Effector memory CD4-positive, alpha-beta T cell (primary cell): ENCODE data around the gene NCS1.

Experiments
- DNase-seq, 3 donors: peaks; one replicate each; pipeline ENCODE4 v3.0.0-alpha.2; 2020
- H3K27ac ChIP-seq: 2 replicates; pipeline ENCODE4 v1.7.0; 2013; ENCODE audit warnings: mild to moderate bottlenecking, low read length, moderate library complexity; ENCODE audit not compliant: insufficient read depth, poor library complexity, severe bottlenecking
- H3K27me3 ChIP-seq: replicated peaks from 2 replicates; pipeline ENCODE4 v1.7.0; 2013; ENCODE audit warnings: mild to moderate bottlenecking, low read length; ENCODE audit not compliant: insufficient read depth, control insufficient read depth, poor library complexity, severe bottlenecking
- H3K36me3 ChIP-seq: 2 replicates; pipeline ENCODE4 v1.7.0; 2013; ENCODE audit warnings: mild to moderate bottlenecking, low read length, moderate library complexity; ENCODE audit not compliant: control insufficient read depth, insufficient read depth
- H3K4me1 ChIP-seq: 2 replicates; pipeline ENCODE4 v1.7.0; 2013; ENCODE audit warnings: low read length, mild to moderate bottlenecking; ENCODE audit not compliant: control insufficient read depth, insufficient read depth, poor library complexity, severe bottlenecking
- H3K4me3 ChIP-seq: 2 replicates; pipeline ENCODE4 v1.7.0; 2013; ENCODE audit warnings: low read length, low read depth, mild to moderate bottlenecking; ENCODE audit not compliant: insufficient read depth, poor library complexity, severe bottlenecking
- H3K9me3 ChIP-seq: 2 replicates; pipeline ENCODE4 v1.7.0; 2013; ENCODE audit warnings: mild to moderate bottlenecking, low read length, moderate library complexity; ENCODE audit not compliant: control insufficient read depth
- total RNA-seq, 3 donors: gene quantifications; one replicate each; lab custom pipeline; 2026; lab: John Stamatoyannopoulos, UW

The NCS1 gene
- total RNA-seq = 0 to 1.7 (median 0.52) reads per million in 3 donors

DNA sequence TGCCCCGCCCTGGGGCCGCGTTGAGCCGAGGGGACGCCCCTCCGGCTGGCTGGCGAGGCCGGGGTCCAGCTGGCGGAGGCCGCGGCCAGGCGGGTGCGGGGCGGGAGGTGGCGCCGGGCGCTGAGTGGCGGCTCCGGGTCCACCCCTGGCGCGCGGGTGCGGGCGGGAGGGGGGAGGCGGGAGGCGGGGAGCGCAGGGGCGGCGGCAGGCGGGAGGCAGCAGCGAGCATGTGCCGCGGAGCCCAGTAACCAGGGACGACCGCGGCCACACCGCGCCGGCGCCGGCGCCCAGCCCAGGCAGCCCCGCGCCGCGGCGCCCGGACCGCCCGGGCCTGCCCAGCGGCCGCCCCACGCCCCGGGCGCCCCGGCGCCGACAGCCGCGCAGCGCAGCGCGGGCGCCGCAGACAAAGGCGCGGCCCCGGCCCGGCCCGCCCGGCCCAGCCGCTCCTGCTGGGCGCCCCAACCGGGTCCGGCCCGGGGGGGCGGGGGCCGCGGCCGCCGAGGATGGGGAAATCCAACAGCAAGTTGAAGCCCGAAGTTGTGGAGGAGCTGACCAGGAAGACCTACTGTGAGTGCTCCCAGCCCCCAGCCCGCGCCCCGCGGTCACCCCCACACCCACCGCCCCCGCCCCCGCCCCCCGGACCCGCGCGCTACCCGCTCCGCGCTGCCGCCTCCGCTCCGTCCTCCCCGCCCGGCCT lies at the start of gene NCS1:
Gene NCS1, plus strand, starts transcription at position 244 of the 697 bp plus-strand sequence. Its CDS starts 260 bp downstream, at position 504.
- DNase-seq = peak in 1 of 3 donors; percentile 13
- Histone ChIP-seq H3K27me3 (peaks cover 17% of the 10 kb centered on the region), H3K4me1 (peaks cover 3% of the 10 kb centered on the region), H3K27ac (no peak within 1 kb of the TSS), H3K36me3 (no peaks in the 10 kb centered on the region), H3K4me3 (peak within 1 kb of the TSS; percentile 25), H3K9me3 (no peaks in the 10 kb centered on the region)

DNA sequence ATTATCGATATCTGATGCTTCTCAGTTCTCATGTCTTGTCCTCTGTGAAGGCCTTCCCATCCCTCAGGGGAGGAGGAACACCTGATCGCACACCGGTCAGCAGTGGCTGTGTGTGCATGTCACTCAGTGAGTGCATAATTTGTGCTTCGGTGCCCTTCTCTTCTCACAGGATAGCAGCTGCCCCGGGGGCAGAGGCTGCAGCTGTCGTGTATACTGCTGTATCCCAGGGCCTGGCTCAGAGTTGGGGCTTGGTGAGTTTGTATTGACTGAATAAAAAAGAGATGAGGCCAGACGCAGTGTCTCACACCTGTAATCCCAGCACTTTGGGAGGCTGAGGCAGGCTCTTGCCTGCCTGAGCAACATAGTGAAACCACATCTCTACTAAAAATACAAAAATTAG lies 49.7 kb upstream of the NCS1 start:
- Histone ChIP-seq H3K27me3 (no peaks in the 10 kb centered on the region), H3K36me3 (peaks cover 21% of the 10 kb centered on the region), H3K4me3 (no peak overlapping the region), H3K4me1 (peaks cover 12% of the 10 kb centered on the region), H3K27ac (no peak overlapping the region), H3K9me3 (no peaks in the 10 kb centered on the region)
- no peak for DNase-seq

DNA sequence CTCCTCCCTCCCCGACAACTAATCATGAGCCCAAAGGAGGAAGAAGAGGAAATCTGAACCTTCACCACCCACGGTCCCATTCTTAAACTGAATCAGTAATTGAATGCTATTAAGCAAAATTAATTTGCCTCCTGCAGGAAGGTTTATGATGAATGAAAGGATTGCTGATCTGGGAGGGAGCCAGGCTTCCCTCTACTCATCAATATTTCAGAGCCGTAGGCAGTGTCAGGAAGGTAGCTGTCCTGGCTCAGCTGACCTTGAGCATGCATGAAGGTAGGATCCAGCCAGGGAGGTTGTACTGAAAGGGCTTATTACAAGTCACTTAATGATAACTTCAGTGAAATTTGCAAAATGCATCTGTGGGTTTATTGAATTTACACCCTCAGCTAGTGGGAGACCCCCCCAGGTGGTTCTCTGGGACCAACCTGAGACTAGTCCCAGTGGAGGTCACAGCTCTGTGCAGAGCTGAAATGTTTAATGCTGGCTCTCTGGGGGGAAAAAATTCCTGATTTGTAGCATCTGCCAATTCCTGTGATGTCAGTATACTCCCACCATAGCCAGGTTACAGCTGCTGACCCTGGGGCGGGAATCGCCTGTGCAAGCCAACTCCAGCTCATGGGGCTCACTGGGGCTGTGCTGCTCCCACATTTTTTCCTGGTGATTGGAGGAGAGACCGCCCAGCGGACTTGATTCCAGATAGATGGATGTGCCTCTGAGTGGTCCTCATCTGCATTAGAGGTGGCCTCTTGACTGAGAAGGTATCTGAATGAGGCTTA lies 47.9 kb upstream of the NCS1 start:
- Histone ChIP-seq H3K27me3 (no peaks in the 10 kb centered on the region), H3K4me3 (no peak overlapping the region), H3K27ac (no peak overlapping the region), H3K9me3 (no peaks in the 10 kb centered on the region), H3K4me1 (peaks cover 28% of the 10 kb centered on the region), H3K36me3 (peaks cover 10% of the 10 kb centered on the region)
- no peak for DNase-seq

DNA sequence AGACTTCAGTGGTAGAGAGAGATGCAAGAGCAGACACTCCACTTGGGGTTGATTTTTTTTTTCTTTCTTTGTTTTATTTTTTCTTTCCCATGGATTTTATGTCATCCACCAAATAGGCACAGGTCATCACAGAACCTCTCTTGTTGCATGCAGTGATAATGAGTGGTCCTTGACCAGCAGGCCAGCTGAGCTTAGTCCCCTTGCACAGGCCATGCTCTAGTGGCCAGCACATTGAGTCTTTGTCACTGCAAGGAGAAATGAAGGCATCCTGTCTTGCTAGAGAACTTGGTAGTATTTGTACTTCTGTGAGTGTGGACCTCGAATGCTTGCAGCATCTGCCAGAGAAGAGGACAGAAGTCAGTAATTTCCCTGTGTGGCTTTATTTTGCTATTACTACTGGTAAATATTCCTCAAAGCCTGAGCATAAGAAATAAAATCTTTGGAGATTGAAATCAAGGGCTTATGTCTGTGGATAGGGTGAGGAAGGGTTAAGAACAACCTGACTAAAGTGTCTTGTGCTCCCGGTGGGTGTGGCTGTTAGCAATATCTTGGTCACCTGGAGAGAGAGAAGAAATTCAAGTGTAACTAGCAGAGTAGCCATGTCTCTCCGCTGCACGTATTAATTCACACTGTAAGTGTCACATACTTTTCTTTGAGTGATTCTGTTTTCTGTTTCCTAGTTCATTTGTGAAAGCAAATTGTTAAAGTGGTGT lies 45.3 kb upstream of the NCS1 start:
- peak overlapping the region; percentile 17 for H3K27ac ChIP-seq
- no peaks in the 10 kb centered on the region for H3K27me3 ChIP-seq
- no peaks in the 10 kb centered on the region for H3K9me3 ChIP-seq
- no peak for DNase-seq
- peaks cover 48% of the 10 kb centered on the region for H3K4me1 ChIP-seq
- peaks cover 9% of the 10 kb centered on the region for H3K36me3 ChIP-seq
- no peak overlapping the region for H3K4me3 ChIP-seq

DNA sequence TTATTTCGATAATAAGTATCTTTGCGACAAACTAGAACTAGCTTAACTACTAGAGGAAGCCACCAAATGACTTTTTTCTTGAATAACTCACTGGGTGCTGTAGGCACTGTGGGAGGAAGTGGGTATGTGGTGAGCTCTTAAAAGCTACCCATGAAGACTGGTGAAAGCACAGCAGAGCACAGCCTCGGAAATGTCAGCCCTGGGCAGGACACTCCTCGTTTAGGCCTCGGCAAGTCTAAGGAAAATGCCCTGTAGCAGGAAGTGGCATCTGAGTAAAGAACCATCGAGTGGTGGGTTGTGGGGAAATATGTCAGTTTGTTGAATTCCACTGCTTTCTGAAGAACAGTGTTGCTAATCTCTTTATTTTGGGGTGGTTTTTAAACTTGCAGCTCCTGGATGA lies 44.0 kb upstream of the NCS1 start:
- Histone ChIP-seq H3K4me1 (peaks cover 48% of the 10 kb centered on the region), H3K27me3 (no peaks in the 10 kb centered on the region), H3K4me3 (peak overlapping the region; percentile 22), H3K9me3 (no peaks in the 10 kb centered on the region), H3K27ac (peak overlapping the region; percentile 98), H3K36me3 (peaks cover 4% of the 10 kb centered on the region)
- DNase-seq = peak; percentile 62 to 73 (median 73)

DNA sequence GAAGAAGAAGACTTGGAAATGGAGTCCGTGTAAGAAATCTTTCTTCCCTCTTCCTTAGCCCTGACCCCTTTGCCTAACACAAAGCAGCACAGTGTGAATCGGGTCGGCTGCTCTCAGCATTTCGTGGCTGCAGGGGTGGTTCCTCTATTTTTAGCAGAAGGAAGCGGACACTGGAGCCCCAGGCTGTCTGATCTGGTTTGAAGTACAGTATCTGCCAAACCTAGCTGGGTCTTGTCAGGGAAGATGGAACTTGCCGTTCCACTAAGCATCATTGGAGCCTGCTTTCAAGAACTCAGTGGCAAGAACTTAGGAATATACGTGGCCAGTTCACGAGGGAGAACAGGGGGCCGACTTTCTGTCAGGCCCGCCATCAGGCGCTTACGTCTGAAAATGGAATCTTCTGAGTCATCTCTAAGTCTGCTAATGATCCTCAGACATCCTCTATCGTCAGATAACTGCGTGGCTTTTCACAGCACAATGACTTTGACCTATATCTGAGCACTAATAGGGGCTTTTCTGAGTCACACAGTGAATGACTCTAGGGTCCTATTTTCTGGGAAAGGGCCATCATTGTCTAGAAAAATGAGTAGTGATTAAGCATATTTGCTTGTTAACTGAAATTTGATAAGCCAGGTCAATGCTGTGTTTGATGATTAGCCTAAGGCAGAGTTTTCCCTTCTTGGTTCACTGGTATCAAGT lies 43.3 kb upstream of the NCS1 start:
- H3K4me1 ChIP-seq = peaks cover 48% of the 10 kb centered on the region
- peak; percentile 50 to 62 (median 62) for DNase-seq
- peak overlapping the region; percentile 98 for H3K27ac ChIP-seq

DNA sequence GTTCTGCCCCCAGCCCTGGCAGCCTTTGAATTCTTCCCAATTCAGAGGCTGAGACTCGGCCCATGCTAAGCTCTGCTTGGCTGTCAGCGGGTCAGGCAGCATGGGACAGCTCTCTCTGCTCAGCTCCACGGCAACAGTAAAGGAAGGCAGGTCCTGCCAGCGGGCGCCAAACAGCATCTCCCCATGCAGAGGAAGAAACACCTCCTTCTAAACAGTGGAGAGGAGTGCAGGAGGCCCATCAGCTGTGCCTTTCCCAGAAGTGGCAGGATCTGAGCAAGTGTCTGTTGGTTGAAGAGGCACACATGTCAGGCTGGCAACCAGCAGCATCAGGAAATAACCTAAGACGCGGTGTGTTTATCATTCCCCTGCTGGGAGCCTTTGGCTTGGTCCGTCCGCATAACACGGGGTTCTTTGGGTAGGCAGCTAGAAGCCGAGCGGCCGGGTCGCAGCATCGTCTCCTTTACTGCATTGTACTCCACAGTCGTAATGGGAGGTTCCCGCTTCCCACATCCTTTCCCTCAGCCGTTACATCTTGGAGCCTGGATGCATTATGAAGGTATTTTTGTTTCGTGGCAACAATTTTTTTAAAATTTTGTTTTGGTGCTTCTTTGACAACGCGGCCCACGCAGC lies 42.7 kb upstream of the NCS1 start:
- peak overlapping the region; percentile 16 for H3K4me3 ChIP-seq
- DNase-seq = peak in 2 of 3 donors; percentile 3 to 23
- H3K4me1 ChIP-seq = peaks cover 48% of the 10 kb centered on the region
- peaks cover 2% of the 10 kb centered on the region for H3K36me3 ChIP-seq
- H3K9me3 ChIP-seq = no peaks in the 10 kb centered on the region
- H3K27ac ChIP-seq = peak overlapping the region; percentile 98
- no peaks in the 10 kb centered on the region for H3K27me3 ChIP-seq

More for the DNA sequence above, 43.3 kb upstream of the NCS1 start:
- H3K9me3 ChIP-seq = no peaks in the 10 kb centered on the region
- H3K36me3 ChIP-seq = peaks cover 4% of the 10 kb centered on the region
- no peaks in the 10 kb centered on the region for H3K27me3 ChIP-seq
- peak overlapping the region; percentile 22 for H3K4me3 ChIP-seq

DNA sequence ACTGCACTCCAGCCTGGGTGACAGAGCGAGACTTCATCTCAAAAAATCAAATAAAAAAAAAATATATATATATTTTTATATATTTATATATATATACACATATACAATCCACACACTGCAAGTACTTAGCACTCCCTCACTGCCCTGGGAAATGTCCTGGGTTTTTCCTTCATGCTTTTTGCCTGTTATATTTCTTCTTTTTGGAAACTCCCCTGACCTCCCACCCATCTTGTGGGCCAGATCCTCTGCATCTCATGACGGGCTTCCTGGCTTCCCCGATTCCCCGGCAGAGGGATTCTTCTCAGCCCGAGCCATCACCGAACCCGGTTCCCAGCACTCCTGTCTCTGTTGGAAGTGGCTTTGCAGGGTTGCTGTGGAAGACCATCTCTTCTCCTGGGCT lies 39.5 kb upstream of the NCS1 start:
- H3K9me3 ChIP-seq = no peaks in the 10 kb centered on the region
- H3K36me3 ChIP-seq = peaks cover 8% of the 10 kb centered on the region
- DNase-seq = no peak
- peaks cover 33% of the 10 kb centered on the region for H3K4me1 ChIP-seq
- no peak overlapping the region for H3K4me3 ChIP-seq
- no peak overlapping the region for H3K27ac ChIP-seq
- no peaks in the 10 kb centered on the region for H3K27me3 ChIP-seq

DNA sequence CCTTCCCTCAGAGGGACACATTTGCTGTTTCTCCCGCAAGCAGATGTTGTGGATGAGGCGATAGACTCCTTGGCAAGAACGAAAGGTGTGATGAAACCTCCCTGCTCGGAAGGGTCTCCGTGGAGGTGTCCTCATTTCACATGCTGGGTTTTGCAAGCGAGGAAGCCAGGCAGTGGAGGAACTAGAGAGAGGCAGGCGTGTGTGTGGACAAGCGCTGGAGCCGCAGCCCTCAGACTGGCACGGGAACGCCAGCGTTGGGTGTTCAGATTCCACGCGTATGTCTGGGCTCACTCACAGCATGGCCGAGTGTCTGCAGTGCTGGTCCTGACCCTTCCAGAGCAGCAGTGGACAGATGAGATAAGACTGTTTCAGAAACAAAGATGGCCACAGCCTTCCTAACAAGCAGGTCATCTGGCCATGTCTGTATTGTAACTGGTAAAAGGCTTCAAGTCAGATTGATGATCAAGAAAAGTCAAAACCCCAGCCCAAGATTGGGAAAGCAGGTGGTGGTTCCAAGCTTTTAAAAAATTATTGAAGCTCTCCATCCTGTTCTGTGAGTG lies 35.0 kb upstream of the NCS1 start:
- no peaks in the 10 kb centered on the region for H3K27me3 ChIP-seq
- peaks cover 8% of the 10 kb centered on the region for H3K36me3 ChIP-seq
- no peak overlapping the region for H3K4me3 ChIP-seq
- no peak overlapping the region for H3K27ac ChIP-seq
- DNase-seq = no peak
- H3K9me3 ChIP-seq = no peaks in the 10 kb centered on the region
- no peaks in the 10 kb centered on the region for H3K4me1 ChIP-seq
